GM18505 (cell line): Measurements from ENCODE around the gene FAM187B.
"Not testable (repeated sequence)": the region's sequence is repeated elsewhere in the genome, so short reads cannot be mapped to it uniquely, and the experiment has no call there.

Source experiments
- ATAC-seq: cut with Tn5 transposase; IDR thresholded peaks from one replicate; pipeline ENCODE4 v1.9.1; 2021; ENCODE audit not compliant: unreplicated experiment
- POLR2A ChIP-seq: IDR thresholded peaks from 4 replicates; pipeline ENCODE4 v1.6.1; 2011; ENCODE audit warnings: borderline replicate concordance; ENCODE audit not compliant: insufficient read depth, insufficient read length; ENCODE audit errors: extremely low read depth

Gene FAM187B

DNA sequence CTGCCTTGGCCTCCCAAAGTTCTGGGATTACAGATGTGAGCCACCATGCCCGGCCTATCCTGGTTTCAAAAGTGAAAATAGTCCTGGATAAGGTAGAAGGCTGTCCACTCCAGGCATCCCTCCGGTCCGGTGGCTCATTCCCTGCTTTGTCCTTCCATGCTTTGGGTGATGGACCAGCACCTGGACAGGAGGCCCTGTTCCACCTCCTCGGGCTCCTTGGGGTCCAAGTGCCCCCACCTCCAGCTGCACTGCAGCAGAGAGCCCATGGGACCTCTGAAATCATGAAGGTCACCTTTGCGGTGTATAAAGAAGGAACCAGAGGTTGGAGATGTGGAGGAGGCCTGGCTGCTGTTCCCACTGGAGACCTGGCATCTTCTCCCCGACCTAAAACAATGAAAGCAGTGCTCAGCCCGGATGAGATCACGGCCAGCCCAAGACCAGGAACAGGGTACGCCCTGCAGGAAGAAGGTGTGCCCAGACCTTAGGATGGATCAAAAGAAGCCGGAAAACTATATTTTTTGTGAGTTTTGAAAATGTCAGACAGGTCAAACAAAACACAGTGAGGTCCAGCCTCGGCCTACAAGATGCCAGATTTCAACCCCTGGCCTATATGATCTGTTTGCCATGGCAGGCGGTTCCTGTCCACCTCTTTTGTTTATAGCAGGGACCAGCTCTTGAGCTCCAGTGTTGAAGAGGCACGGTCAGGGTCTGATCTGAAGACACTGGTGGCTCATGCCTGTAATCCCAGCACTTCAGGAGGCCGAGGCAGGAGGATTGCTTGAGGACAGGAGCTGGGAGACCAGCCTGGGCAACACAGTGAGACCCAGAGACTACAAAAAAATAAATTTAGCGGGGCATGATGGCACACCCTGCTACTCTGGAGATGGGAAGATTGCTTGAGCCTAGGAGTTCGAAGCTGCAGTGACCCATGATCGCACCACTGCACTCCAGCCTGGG lies 26.1 kb upstream of the FAM187B start:
- TF ChIP-seq POLR2A: no peak
- no peak for ATAC-seq

DNA sequence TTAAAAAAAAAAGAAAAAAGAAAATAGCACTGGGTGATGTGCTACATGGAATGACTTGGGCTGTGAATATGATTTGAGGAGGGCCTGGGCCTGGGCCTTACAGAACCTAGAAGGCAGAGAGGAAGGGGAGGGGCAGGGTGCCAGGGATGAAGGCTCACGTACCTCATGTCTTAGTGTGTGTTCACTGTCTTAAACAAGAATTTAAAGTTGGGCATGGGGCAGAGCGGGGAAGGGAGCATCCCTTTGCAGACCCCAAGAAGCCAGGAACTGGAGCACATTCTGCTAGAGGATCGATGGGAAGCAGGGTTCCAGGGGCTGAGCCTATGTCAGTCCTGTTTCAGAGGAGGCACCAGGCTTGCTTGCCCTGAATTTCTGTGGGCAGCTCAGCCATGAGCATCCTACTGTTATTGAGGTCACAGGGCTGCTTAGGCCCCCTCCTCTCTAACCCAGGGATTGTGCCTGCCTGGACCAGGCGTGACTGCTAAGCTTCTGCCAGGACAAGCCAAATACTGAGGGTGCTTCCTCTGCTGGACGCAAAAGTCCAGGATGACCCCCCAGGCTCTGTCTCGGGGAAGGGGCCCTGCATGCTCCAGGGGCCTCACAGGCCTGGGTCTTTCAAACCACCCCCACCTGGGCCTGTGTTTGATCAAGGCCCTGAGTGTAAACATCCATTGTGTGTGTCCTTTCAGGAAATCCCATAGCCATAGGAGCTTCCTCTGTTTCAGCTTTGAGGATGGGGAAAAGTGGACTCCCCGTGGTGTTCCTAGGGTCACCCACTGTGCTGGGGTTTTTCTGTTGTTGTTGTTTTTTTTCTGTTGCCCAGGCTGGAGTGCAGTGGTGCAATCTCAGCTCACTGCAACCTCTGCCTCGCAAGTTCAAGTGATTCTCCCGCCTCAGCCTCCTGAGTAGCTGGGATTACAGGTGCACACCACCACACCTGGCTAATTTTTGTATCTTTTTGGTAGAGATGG lies 25.1 kb upstream of the FAM187B start:
- no peak for ATAC-seq
- TF ChIP-seq POLR2A: no peak

DNA sequence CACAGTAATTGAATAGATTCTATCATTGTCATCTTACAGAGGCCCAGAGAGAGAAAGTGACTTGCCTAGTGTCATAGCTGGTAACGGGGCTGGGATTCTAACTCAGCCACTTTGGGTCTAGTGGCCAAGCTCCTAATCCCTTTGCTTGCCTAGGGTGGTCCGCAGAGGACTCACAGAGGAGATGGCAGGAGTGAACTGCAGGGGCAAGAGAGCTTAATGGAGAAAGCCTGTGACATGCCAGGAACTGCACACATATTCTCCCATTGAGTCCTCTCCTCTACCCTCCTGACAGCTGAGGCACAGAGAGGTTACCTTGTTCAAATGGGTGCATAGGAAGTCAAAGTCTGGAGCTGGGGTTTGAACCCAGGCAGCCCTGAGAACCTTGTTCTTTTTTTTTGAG lies 22.9 kb upstream of the FAM187B start:
- TF ChIP-seq POLR2A: no peak
- ATAC-seq: no peak

DNA sequence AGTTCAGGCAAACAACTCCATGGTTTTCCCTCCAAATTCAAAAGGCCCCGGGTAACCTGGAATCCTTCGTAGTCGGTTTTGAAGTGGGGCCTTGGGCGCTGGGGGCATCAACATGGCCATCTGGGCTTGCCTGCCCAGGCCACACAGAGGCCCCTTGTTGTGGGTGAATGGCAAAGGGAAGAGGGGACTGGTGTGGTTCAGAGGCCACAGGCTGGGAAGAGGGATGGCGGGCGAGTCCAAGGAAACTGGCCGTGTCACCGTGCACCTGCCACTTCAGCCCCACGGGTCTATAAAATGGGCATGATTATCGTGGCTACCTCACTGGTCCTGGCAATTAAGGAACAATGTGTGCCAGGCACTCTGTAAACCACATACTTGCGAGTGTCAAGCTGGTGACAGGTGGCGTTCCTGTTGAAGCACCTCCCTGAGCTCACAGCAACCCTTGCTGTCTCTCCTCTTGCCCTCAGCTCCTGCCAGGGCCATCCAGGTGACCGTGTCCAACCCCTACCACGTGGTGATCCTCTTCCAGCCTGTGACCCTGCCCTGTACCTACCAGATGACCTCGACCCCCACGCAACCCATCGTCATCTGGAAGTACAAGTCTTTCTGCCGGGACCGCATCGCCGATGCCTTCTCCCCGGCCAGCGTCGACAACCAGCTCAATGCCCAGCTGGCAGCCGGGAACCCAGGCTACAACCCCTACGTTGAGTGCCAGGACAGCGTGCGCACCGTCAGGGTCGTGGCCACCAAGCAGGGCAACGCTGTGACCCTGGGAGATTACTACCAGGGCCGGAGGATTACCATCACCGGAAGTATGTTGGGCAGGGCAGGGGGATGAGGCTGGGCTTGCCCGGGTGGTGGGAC lies 21.5 kb upstream of the FAM187B start:
- ATAC-seq: no peak
- no peak for TF ChIP-seq POLR2A

DNA sequence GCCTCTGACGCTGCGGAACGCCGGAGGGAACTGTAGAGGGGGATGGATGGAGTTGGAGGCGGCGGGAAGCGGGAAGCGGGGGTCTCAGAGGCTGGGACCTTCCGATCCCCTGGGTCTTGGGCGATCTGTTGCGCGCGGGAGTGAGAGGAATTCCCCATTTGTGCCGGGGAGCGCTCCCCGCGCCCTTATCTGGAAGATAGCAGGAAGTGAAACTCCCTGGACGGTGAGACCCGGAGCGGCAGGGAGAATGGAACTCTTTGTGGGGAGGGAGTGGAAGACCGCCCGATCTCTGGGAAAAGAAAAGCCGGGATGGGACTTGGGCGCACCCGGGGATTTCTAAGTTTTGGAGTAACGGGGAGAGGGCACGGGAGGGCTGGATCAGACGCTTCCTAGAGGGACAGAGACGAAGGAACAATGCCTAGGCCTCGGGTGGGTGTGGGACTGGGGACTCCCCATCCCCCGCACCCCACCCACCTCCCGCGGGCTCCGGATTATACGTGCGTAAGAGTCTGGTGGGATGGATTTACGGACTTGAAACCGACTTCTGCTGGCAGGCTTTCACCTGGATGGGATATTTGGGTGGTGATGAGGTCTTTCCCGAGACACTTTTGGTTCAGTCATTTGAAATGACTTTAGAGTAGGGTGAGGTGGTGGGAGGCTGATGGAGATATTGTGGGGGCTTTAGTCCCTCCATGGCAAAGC lies 20.8 kb upstream of the FAM187B start:
- ATAC-seq: no peak
- no peak for TF ChIP-seq POLR2A

DNA sequence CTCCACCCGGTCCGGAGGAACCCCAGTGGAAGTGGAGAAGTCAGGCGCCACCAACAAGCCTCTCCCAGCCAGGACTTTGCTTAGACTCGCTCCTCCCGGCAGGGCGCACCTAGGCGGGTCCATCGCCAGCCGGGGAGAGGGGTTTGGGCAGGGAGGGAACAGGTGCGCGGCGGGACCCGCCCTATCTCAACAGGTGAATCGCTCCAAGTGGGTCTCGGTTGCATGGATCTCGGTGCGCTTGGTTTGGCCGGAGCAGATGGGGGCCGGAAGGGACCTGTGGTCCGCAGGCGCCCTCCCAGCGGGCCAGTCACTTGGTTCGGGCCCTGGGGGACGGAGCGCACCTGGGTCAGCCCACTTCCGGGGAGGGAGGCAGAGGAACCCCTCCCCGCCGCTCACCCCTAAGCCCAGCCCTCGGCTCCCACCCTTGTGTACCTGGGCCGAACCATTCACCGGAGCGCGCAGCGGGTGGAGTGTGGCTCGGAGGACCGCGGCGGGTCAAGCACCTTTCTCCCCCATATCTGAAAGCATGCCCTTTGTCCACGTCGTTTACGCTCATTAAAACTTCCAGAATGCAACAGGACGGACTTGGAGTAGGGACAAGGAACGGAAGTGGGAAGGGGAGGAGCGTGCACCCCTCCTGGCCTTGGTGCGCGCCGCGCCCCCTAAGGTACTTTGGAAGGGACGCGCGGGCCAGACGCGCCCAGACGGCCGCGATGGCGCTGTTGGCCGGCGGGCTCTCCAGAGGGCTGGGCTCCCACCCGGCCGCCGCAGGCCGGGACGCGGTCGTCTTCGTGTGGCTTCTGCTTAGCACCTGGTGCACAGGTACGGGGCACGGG lies 20.0 kb upstream of the FAM187B start, which contains the start of gene LSR:
Gene LSR, plus strand, starts transcription at position 693 of the 836 bp plus-strand sequence. Its CDS starts 21 bp downstream, at position 714.
- TF ChIP-seq POLR2A: peak; percentile 98
- peak; percentile 68 for ATAC-seq

DNA sequence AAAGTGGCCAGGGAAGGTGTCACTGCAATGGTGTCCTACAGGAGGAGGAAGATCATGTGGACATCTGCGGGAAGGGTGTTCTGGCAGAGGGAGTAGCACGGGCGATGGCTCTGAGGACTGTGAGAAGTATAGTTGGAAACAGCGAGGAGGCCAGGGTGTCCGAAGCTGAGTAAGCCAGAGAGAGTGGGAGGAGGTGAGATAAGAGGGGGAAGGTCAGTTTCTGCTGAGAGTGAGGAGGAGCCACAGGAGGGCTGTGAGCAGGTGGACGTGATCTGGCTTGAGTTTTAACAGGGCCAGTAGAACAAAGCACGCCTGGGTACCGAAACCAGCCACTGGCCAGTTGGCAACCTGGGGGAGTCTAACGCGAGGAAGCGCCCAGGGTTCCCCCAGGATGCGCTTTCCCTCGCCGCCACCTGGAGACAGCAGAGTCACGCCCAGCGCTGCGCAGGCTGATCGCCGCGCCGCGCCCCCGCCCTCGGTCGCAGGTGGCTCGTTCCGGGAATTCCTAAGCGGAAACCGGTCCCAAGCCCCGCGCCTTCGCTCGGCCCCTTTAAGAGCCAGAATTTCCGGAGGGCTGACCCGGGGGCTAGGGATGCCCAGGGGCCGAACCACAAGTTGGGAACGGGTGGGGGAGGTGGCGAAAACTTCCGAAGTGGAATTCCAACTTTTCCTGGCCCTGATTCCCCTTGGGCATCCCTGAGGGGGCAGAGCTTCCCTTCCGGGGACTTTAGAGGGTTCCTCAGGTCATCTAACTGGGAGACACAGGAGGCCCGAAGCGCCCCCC lies 19.2 kb upstream of the FAM187B start:
- TF ChIP-seq POLR2A: peak; percentile 56

DNA sequence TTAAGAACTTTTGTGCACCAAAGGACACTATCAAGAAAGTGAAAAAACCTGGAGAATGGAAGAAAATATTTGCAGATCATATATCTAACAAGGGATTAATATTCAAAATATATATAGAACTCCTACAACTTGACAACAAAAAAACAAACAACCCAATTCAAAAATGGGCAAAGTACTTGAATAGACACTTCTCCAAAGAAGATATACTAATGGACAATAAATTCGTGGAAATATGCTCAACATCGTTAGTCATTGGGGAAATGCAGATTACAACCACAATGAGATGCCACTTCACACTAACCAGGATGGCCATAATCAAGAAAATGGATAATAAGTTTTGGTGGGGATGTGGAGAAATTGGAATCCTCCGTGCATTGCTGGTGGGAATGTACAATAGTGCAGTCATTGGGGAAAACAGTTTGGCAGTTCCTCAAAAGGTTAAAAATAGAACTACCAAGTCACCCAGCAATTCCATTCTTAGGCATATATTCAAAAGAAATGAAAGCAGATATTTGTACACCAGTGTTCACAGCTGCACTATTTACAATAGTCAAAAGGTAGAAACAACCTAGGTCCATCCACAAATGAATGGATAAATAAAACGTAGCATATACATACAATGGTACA lies 18.0 kb upstream of the FAM187B start:
- TF ChIP-seq POLR2A: no peak
- ATAC-seq: no peak

More for the DNA sequence above, 19.2 kb upstream of the FAM187B start:
- ATAC-seq: peak; percentile 46

DNA sequence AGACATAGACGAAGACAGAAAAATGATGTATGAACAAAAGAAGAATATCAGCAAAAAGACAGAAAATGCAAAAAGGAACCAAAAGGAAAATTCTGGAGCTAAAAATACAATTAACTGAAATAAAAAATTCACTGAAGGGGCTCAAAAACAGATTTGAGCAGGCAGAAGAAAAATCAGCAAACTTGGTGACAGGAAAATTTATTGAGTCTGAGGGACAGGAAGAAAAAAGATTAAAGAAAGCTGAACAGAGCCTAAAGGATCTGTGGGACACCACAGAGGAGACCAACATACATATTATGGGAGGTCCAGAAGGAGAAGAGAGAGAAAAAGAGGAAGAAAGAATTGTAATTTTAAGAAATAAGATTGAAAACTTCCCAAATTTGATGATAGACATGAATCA lies 12.9 kb upstream of the FAM187B start:
- no peak for ATAC-seq
- TF ChIP-seq POLR2A: no peak

DNA sequence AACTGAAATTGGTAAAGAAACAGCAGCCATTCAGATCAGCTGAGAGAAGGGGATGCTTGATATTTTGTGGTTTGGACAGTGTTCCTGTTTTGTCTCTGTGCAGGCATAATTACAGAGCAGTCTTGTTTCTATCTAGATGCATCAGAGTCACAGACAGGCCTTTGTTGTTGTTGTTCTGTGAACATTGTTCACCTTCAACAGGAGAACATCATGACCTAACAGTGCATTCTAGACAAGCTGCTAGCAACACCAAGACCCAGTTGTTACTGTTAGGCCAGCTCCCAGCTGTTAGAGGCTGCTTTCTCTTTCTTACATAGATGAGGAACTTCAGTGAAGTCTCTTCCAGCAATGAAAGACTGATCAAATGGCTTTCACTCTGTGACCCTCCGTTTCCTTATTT lies 11.8 kb upstream of the FAM187B start:
- TF ChIP-seq POLR2A: no peak
- no peak for ATAC-seq

DNA sequence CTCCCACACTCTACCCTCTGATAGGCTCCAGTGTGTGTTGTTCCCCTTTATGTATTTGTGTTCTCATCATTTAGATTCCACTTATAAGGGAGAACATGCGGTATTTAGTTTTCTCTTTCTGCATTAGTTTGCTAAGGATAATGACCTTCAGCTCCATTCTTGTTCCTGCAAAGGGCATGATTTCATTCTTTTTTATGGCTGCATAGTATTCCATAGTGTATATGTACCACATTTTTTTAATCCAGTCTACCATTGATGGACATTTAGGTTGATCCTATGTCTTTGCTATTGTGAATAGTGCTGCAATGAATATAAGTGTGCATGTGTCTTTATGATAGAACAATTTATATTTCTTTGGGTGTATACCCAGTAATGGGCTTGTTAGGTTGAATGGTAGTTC lies 11.1 kb upstream of the FAM187B start:
- ATAC-seq: not testable (repeated sequence)
